SK-N-SH (cell line): ENCODE data around the gene SORBS1. TPM values are rescaled to one million over a fixed set of nuclear protein-coding genes. Genes with fewer than 3 reads are reported as not detected.
A peak's percentile ranks its signal among the peaks of the same experiment; 100 is the strongest.

ENCODE experiments used
- CTCF ChIA-PET: fragments of 300-600, 350-600 bp; formaldehyde crosslinking; extraction: SDS; loops from one replicate; lab custom pipeline; 2021; lab: Yijun Ruan, JAX
- POLR2A ChIA-PET: fragments of 350-600 bp; sonication (Branson Sonifier 250); formaldehyde crosslinking; extraction: SDS; loops from one replicate; lab custom pipeline; 2020; ENCODE audit warnings: antibody characterized with exemption, inconsistent platforms; lab: Yijun Ruan, JAX
- DNase-seq: peaks from one replicate; pipeline ENCODE4 v3.0.0; 2012
- H2AFZ ChIP-seq: fragments of 200-600 bp; sonication (generic); 2 replicates; pipeline ENCODE4 v1.8.1; 2016; ENCODE audit warnings: antibody characterized with exemption, mild to moderate bottlenecking, low read depth
- H3F3A ChIP-seq: fragments of 200-600 bp; sonication (generic); replicated peaks from 2 replicates; pipeline ENCODE3; 2016; ENCODE audit warnings: antibody characterized with exemption, mild to moderate bottlenecking; ENCODE audit not compliant: insufficient read depth
- H3K27ac ChIP-seq, 2 experiments: fragments of 200-500 bp in 1 of 2; fragments of 200-600 bp in 1 of 2; sonication (Bioruptor generic) in 1 of 2; sonication (generic), shearing (Covaris generic) in 1 of 2; 2 replicates each; pipeline versions ENCODE4 v1.5.1 to v1.6.1; 2014 to 2016; ENCODE audit warnings: low read depth in 2 of 2, inconsistent platforms in 1 of 2, low read length in 1 of 2, mild to moderate bottlenecking in 1 of 2, mixed read lengths in 1 of 2
- H3K27me3 ChIP-seq: fragments of 200-600 bp; sonication (generic), shearing (Covaris generic); 2 replicates; pipeline ENCODE4 v1.6.1; 2016; ENCODE audit warnings: mixed run types; ENCODE audit not compliant: insufficient read depth
- H3K36me3 ChIP-seq, 2 experiments: fragments of 200-500 bp in 1 of 2; fragments of 200-600 bp in 1 of 2; sonication (Bioruptor generic) in 1 of 2; sonication (generic) in 1 of 2; replicated peaks in 1 of 2; 2 replicates each; pipeline versions ENCODE3 to v1.5.1; 2014 to 2016; ENCODE audit warnings: low read length in 1 of 2, mild to moderate bottlenecking in 1 of 2; ENCODE audit not compliant: insufficient read depth in 2 of 2, control insufficient read depth in 1 of 2
- H3K4me1 ChIP-seq, 2 experiments: fragments of 200-500 bp in 1 of 2; fragments of 200-600 bp in 1 of 2; sonication (Bioruptor generic) in 1 of 2; sonication (generic), shearing (Covaris generic) in 1 of 2; 2 replicates each; pipeline versions ENCODE4 v1.5.1 to v1.6.1; 2014 to 2016; ENCODE audit warnings: low read depth in 1 of 2, low read length in 1 of 2, mixed run types in 1 of 2; ENCODE audit not compliant: insufficient read depth in 2 of 2, control insufficient read depth in 1 of 2
- H3K4me2 ChIP-seq: fragments of 200-600 bp; sonication (generic), shearing (Covaris generic); 2 replicates; pipeline ENCODE4 v1.6.1; 2017; ENCODE audit warnings: mixed run types
- H3K4me3 ChIP-seq, 2 experiments: fragments of 200-500 bp in 1 of 2; fragments of 200-600 bp in 1 of 2; sonication (Bioruptor generic) in 1 of 2; sonication (generic), shearing (Covaris generic) in 1 of 2; 2 replicates each; pipeline versions ENCODE4 v1.5.1 to v1.8.1; 2014 to 2016; ENCODE audit warnings: low read depth in 2 of 2, inconsistent platforms in 1 of 2, low read length in 1 of 2, mild to moderate bottlenecking in 1 of 2, mixed read lengths in 1 of 2, moderate library complexity in 1 of 2
- H3K79me2 ChIP-seq: fragments of 200-600 bp; sonication (generic); 2 replicates; pipeline ENCODE4 v1.8.1; 2017; ENCODE audit warnings: mild to moderate bottlenecking; ENCODE audit not compliant: insufficient read depth
- H3K9ac ChIP-seq: fragments of 200-600 bp; sonication (generic); 2 replicates; pipeline ENCODE4 v1.6.1; 2017; ENCODE audit warnings: mixed run types
- H3K9me2 ChIP-seq: fragments of 200-600 bp; sonication (generic); 2 replicates; pipeline ENCODE4 v1.6.1; 2017; ENCODE audit warnings: mixed run types
- H3K9me3 ChIP-seq: fragments of 200-600 bp; sonication (generic); 2 replicates; pipeline ENCODE4 v1.6.1; 2017; ENCODE audit warnings: mixed run types, mild to moderate bottlenecking, moderate library complexity
- H4K20me1 ChIP-seq: fragments of 200-600 bp; sonication (generic); 2 replicates; pipeline ENCODE4 v1.6.1; 2017; ENCODE audit warnings: mild to moderate bottlenecking, mixed run types; ENCODE audit not compliant: insufficient read depth
- EP300 ChIP-seq, 2 experiments: IDR thresholded peaks; 2 replicates each; pipeline versions ENCODE4 v1.4.0 to v1.6.1; 2012; ENCODE audit warnings: borderline replicate concordance in 1 of 2, low read depth in 1 of 2, low read length in 1 of 2
- EZH2phosphoT487 ChIP-seq: fragments of 200-600 bp; sonication (generic); IDR thresholded peaks from 2 replicates; pipeline ENCODE4 v1.6.1; 2017; ENCODE audit warnings: low read depth, mixed run types, mild to moderate bottlenecking, antibody characterized with exemption, moderate library complexity, borderline replicate concordance
- FOSL2 ChIP-seq: IDR thresholded peaks from 2 replicates; pipeline ENCODE4 v1.4.0; 2012; ENCODE audit warnings: low read depth, mild to moderate bottlenecking, moderate library complexity, borderline replicate concordance
- FOXJ3 ChIP-seq: sonication (generic); formaldehyde crosslinking; IDR thresholded peaks from 2 replicates; pipeline ENCODE4 v1.5.1; 2020; ENCODE audit warnings: mild to moderate bottlenecking, missing genetic modification reagents
- FOXM1 ChIP-seq: IDR thresholded peaks from 2 replicates; pipeline ENCODE4 v1.4.0; 2012; ENCODE audit warnings: low read depth, mild to moderate bottlenecking
- GABPA ChIP-seq: IDR thresholded peaks from 2 replicates; pipeline ENCODE4 v1.4.0; 2012; ENCODE audit warnings: low read depth, mild to moderate bottlenecking
- JUND ChIP-seq: IDR thresholded peaks from 2 replicates; pipeline ENCODE4 v1.4.0; 2012
- MEF2A ChIP-seq: IDR thresholded peaks from 2 replicates; pipeline ENCODE4 v1.4.0; 2012; ENCODE audit warnings: low read depth, borderline replicate concordance
- MXI1 ChIP-seq: IDR thresholded peaks from 2 replicates; pipeline ENCODE4 v1.6.1; 2012; ENCODE audit warnings: mild to moderate bottlenecking, low read depth, low read length, improper control_type of control experiment
- NFIC ChIP-seq: IDR thresholded peaks from 2 replicates; pipeline ENCODE4 v1.4.0; 2012; ENCODE audit warnings: borderline replicate concordance
- NRF1 ChIP-seq: IDR thresholded peaks from 2 replicates; pipeline ENCODE4 v1.6.1; 2012; ENCODE audit warnings: low read depth, mild to moderate bottlenecking, low read length
- POLR2AphosphoS5 ChIP-seq: IDR thresholded peaks from 2 replicates; pipeline ENCODE4 v1.6.1; 2012; ENCODE audit warnings: low read depth, low read length
- RCOR1 ChIP-seq: fragments of 150-350 bp; IDR thresholded peaks from 2 replicates; pipeline ENCODE4 v1.6.1; 2017; ENCODE audit warnings: antibody characterized with exemption, low read length
- RXRA ChIP-seq: IDR thresholded peaks from 2 replicates; pipeline ENCODE4 v1.4.0; 2012; ENCODE audit warnings: low read depth, mild to moderate bottlenecking, borderline replicate concordance
- SIN3A ChIP-seq: IDR thresholded peaks from 2 replicates; pipeline ENCODE4 v1.6.1; 2012; ENCODE audit warnings: low read depth, mild to moderate bottlenecking, low read length, moderate library complexity, borderline replicate concordance
- SMC3 ChIP-seq: IDR thresholded peaks from 2 replicates; pipeline ENCODE4 v1.6.1; 2012; ENCODE audit warnings: low read depth, low read length, improper control_type of control experiment
- TCF12 ChIP-seq: IDR thresholded peaks from 2 replicates; pipeline ENCODE4 v1.4.0; 2012
- TEAD4 ChIP-seq: IDR thresholded peaks from 2 replicates; pipeline ENCODE4 v1.4.0; 2012; ENCODE audit warnings: mild to moderate bottlenecking, borderline replicate concordance; ENCODE audit not compliant: insufficient read depth
- WGBS: methylation state at CpG from one replicate; pipeline ENCODE4 v1.1.6; 2017; ENCODE audit warnings: low lambda C conversion rate; 5-methylcytosine and 5-hydroxymethylcytosine counted together
- polyA plus RNA-seq, 3 experiments: library from polyadenylated mRNA; depleted of rRNA; stranded (reverse); fragments of >200 nt; gene quantifications; 2 replicates each; pipeline ENCODE4 v1.2.3, GENCODE V29; 2012
- TF ChIP-seq, protein P1 (sequence below): fragments of 150-350 bp; IDR thresholded peaks from 2 replicates; pipeline ENCODE4 v1.6.1; 2016; ENCODE audit warnings: mild to moderate bottlenecking, low read depth, low read length
- TF ChIP-seq, protein P2 (sequence below): IDR thresholded peaks from 2 replicates; pipeline ENCODE4 v1.6.1; 2012; ENCODE audit warnings: mild to moderate bottlenecking, low read depth, low read length, moderate library complexity
- TF ChIP-seq, protein P3 (sequence below): IDR thresholded peaks from 2 replicates; pipeline ENCODE4; 2012
- TF ChIP-seq, protein P4 (sequence below): fragments of 150-350 bp; IDR thresholded peaks from 2 replicates; pipeline ENCODE4 v1.6.1; 2017; ENCODE audit warnings: antibody characterized with exemption, low read length, low read depth, borderline replicate concordance
- TF ChIP-seq, protein P5 (sequence below): IDR thresholded peaks from 2 replicates; pipeline ENCODE4 v1.4.0; 2012; ENCODE audit warnings: low read depth
- TF ChIP-seq, protein P6 (sequence below): fragments of 200-600 bp; sonication (generic); IDR thresholded peaks from 2 replicates; pipeline ENCODE4 v1.6.1; 2017; ENCODE audit warnings: antibody characterized with exemption, mild to moderate bottlenecking, moderate library complexity

The SORBS1 gene
- polyA plus RNA-seq (2012; rRNA removed): 0.36 and 0.60 TPM in 2 replicates
- polyA plus RNA-seq (2012; cell fraction: cytosol; rRNA removed): 0.46 and 0.71 TPM in 2 replicates
- polyA plus RNA-seq (2012; cell fraction: nucleus; rRNA removed): 0.55 and 0.79 TPM in 2 replicates

DNA sequence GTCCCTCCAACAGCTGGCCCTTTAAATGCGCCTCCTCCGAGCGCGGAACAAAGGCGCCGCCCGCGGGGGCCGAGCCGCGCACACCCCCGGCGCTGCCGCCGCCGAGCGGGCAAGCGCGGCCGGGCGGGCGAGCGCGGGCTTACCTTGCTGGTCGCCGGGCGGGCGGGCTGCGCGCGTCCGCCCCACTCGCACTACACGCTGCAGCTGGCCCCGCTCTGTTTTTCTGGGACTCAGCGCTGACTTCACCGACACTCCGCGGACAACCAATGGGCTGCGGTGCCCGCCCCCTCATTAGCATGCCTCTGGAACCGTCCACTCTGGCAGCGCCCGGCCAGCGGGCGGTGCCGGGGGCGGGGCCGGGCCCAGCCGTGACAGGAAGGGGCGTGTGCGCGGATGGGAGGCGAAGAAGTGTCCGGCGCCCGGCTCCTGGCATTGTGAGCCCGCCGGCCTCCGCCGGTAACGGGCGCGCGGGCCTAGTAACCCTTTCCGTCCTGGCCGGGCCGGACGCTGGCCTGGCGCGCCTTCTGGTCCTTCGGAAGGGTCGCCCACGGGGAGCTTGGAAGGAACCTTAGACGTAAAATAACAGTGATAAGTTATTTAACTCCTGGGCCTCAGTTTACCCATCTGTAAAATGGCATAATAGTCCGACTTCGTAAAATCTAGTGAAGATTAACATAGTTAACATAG is at the start of gene SORBS1:
TSS of gene SORBS1 (minus strand) at position 195 of the 687 bp plus-strand sequence. CDS start 120,236 bp downstream, outside the sequence.
- H3K36me3 ChIP-seq: no peaks in the 10 kb centered on the region
- POLR2A ChIA-PET: no interaction called here
- H3K27ac ChIP-seq: peak within 1 kb of the TSS in 1 of 2 experiments; percentile 62; a peak in 1 of 4 replicates
- DNase-seq: peak; percentile 99
- under 1% methylated on average over 16 of the region's 77 CpGs for WGBS
- H3K9me3 ChIP-seq: no peaks in the 10 kb centered on the region
- peak within 1 kb of the TSS; percentile 42; the same call in 1 of the 2 replicates for H3K9ac ChIP-seq
- peaks cover 5% of the 10 kb centered on the region; the same call in 1 of the 2 replicates for H3K27me3 ChIP-seq
- H3K79me2 ChIP-seq: no peaks in the 10 kb centered on the region
- peak within 1 kb of the TSS; percentile 92 for H2AFZ ChIP-seq
- CTCF ChIA-PET: interaction anchor here (1.0 to 2.3 kb wide), 4 partner anchors 9 to 131 kb away, joined by 3 to 5 read pairs (median 4); no protein-coding TSS in a partner anchor
- H4K20me1 ChIP-seq: no peaks in the 10 kb centered on the region
- peak within 1 kb of the TSS; percentile 94 for H3K4me2 ChIP-seq
- peaks cover 0 to 9% of the 10 kb centered on the region in 2 experiments; a peak in 1 of 4 replicates for H3K4me1 ChIP-seq
- H3K4me3 ChIP-seq: peak within 1 kb of the TSS; percentile 61 to 80
- H3F3A ChIP-seq: no peaks in the 10 kb centered on the region
- H3K9me2 ChIP-seq: no peaks in the 10 kb centered on the region
- TF ChIP-seq, protein P1, sequence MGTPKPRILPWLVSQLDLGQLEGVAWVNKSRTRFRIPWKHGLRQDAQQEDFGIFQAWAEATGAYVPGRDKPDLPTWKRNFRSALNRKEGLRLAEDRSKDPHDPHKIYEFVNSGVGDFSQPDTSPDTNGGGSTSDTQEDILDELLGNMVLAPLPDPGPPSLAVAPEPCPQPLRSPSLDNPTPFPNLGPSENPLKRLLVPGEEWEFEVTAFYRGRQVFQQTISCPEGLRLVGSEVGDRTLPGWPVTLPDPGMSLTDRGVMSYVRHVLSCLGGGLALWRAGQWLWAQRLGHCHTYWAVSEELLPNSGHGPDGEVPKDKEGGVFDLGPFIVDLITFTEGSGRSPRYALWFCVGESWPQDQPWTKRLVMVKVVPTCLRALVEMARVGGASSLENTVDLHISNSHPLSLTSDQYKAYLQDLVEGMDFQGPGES: no peak
- TF ChIP-seq RXRA (no peak), MXI1 (peak; percentile 84; the same call in 1 of the 2 replicates), JUND (no peak), EZH2phosphoT487 (no peak), FOXM1 (no peak), NFIC (no peak), FOSL2 (no peak), MEF2A (no peak), NRF1 (no peak; the same call in 1 of the 2 replicates), GABPA (peak; percentile 50), FOXJ3 (no peak), POLR2AphosphoS5 (no peak), EP300 (IDR thresholded peaks at IDR 0.05; ENCODE audit: borderline replicate concordance in 1 of 2, low read depth in 1 of 2, low read length in 1 of 2) (no peak; a peak in 1 of 4 replicates), SMC3 (no peak), SIN3A (no peak), TEAD4 (no peak), TCF12 (no peak; the same call in 1 of the 2 replicates), RCOR1 (peak; percentile 69)
- TF ChIP-seq, protein P2, sequence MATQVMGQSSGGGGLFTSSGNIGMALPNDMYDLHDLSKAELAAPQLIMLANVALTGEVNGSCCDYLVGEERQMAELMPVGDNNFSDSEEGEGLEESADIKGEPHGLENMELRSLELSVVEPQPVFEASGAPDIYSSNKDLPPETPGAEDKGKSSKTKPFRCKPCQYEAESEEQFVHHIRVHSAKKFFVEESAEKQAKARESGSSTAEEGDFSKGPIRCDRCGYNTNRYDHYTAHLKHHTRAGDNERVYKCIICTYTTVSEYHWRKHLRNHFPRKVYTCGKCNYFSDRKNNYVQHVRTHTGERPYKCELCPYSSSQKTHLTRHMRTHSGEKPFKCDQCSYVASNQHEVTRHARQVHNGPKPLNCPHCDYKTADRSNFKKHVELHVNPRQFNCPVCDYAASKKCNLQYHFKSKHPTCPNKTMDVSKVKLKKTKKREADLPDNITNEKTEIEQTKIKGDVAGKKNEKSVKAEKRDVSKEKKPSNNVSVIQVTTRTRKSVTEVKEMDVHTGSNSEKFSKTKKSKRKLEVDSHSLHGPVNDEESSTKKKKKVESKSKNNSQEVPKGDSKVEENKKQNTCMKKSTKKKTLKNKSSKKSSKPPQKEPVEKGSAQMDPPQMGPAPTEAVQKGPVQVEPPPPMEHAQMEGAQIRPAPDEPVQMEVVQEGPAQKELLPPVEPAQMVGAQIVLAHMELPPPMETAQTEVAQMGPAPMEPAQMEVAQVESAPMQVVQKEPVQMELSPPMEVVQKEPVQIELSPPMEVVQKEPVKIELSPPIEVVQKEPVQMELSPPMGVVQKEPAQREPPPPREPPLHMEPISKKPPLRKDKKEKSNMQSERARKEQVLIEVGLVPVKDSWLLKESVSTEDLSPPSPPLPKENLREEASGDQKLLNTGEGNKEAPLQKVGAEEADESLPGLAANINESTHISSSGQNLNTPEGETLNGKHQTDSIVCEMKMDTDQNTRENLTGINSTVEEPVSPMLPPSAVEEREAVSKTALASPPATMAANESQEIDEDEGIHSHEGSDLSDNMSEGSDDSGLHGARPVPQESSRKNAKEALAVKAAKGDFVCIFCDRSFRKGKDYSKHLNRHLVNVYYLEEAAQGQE: no peak
- TF ChIP-seq, protein P3, sequence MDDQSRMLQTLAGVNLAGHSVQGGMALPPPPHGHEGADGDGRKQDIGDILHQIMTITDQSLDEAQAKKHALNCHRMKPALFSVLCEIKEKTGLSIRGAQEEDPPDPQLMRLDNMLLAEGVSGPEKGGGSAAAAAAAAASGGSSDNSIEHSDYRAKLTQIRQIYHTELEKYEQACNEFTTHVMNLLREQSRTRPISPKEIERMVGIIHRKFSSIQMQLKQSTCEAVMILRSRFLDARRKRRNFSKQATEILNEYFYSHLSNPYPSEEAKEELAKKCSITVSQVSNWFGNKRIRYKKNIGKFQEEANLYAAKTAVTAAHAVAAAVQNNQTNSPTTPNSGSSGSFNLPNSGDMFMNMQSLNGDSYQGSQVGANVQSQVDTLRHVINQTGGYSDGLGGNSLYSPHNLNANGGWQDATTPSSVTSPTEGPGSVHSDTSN: no peak
- TF ChIP-seq, protein P4, sequence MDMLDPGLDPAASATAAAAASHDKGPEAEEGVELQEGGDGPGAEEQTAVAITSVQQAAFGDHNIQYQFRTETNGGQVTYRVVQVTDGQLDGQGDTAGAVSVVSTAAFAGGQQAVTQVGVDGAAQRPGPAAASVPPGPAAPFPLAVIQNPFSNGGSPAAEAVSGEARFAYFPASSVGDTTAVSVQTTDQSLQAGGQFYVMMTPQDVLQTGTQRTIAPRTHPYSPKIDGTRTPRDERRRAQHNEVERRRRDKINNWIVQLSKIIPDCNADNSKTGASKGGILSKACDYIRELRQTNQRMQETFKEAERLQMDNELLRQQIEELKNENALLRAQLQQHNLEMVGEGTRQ: no peak
- TF ChIP-seq, protein P5, sequence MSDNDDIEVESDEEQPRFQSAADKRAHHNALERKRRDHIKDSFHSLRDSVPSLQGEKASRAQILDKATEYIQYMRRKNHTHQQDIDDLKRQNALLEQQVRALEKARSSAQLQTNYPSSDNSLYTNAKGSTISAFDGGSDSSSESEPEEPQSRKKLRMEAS: peak; percentile 59
- TF ChIP-seq, protein P6, sequence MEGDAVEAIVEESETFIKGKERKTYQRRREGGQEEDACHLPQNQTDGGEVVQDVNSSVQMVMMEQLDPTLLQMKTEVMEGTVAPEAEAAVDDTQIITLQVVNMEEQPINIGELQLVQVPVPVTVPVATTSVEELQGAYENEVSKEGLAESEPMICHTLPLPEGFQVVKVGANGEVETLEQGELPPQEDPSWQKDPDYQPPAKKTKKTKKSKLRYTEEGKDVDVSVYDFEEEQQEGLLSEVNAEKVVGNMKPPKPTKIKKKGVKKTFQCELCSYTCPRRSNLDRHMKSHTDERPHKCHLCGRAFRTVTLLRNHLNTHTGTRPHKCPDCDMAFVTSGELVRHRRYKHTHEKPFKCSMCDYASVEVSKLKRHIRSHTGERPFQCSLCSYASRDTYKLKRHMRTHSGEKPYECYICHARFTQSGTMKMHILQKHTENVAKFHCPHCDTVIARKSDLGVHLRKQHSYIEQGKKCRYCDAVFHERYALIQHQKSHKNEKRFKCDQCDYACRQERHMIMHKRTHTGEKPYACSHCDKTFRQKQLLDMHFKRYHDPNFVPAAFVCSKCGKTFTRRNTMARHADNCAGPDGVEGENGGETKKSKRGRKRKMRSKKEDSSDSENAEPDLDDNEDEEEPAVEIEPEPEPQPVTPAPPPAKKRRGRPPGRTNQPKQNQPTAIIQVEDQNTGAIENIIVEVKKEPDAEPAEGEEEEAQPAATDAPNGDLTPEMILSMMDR: no peak
